Measurements from ENCODE around the gene TCAIM. TPM values are rescaled to one million over a fixed set of nuclear protein-coding genes. Genes with fewer than 3 reads are reported as not detected.
A peak's percentile ranks its signal among the peaks of the same experiment; 100 is the strongest.

Gene TCAIM
- total and polyA plus RNA-seq, 4 donors, result 29.9 to 61.0 (median 37.5) TPM

DNA sequence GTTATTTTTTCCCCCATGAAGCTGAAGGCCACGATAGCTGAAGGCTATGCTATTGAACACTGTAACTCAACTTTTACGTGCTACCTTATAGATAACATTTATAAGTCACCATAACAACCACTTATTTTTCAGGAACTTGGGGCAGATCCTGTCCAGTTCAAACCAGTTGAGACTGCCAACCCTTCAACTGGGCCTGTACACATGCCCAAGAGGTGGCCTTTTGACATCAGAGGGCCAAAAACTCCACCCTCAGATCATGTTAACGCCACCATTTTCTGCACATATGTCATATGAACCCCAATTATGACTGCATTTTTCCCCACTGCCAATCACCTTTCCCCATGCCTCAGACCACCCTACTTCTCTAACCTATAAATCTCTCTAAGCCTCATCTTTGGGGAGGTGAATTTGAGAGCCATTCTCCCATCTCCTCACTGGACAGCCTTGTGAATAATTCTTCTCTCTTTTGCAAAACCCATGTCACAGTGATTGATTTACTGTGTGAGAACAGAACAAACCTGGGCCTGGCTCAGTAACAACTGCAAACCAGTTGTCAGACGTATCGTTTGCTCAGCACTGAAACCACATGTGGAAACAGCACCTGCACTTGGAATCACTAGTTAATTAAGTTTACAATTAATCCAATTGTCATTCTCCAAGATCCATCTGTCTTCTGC, 96.4 kb downstream of the TCAIM start:
- Histone ChIP-seq H3K4me1 (ENCODE audit: control insufficient read depth, insufficient read depth, low read length) (no peaks in the 10 kb centered on the region), H3K36me3 (ENCODE audit: control insufficient read depth, insufficient read depth, low read length) (peaks cover 9% of the 10 kb centered on the region), H3K27me3 (ENCODE audit: control insufficient read depth, insufficient read depth, low read length) (no peaks in the 10 kb centered on the region), H3K27ac (ENCODE audit: low read depth, low read length) (no peak overlapping the region), H3K4me3 (ENCODE audit: low read depth, low read length) (no peak overlapping the region), H3K9me3 (ENCODE audit: control insufficient read depth, insufficient read depth, low read length) (no peaks in the 10 kb centered on the region)
- no peak for DNase-seq (ENCODE audit: low read depth in 4 of 6, low spot score in 6 of 6)
- 89% methylated on average over 3 of the region's 5 CpGs for WGBS (ENCODE audit: insufficient coverage)

- 100% methylated on average over 1 of the region's 1 CpG for WGBS (ENCODE audit: insufficient coverage)
These were observed 97.6 kb downstream of the TCAIM start for GRCh38 chr3:44436181-44436580.

GRCh38 chr3:44437800-44438199, 99.2 kb downstream of the TCAIM start:
- H3K27ac ChIP-seq (ENCODE audit: low read depth, low read length), result no peak overlapping the region
- no peak overlapping the region for H3K4me3 ChIP-seq (ENCODE audit: low read depth, low read length)
- no peaks in the 10 kb centered on the region for H3K9me3 ChIP-seq (ENCODE audit: control insufficient read depth, insufficient read depth, low read length)
- no peak for DNase-seq (ENCODE audit: low read depth in 4 of 6, low spot score in 6 of 6)
- H3K27me3 ChIP-seq (ENCODE audit: control insufficient read depth, insufficient read depth, low read length), result no peaks in the 10 kb centered on the region
- peaks cover 14% of the 10 kb centered on the region for H3K36me3 ChIP-seq (ENCODE audit: control insufficient read depth, insufficient read depth, low read length)
- H3K4me1 ChIP-seq (ENCODE audit: control insufficient read depth, insufficient read depth, low read length), result no peaks in the 10 kb centered on the region
- 89% methylated on average over 3 of the region's 7 CpGs for WGBS (ENCODE audit: insufficient coverage)

More at GRCh38 chr3:44436181-44436580, 97.6 kb downstream of the TCAIM start:
- Histone ChIP-seq H3K4me1 (ENCODE audit: control insufficient read depth, insufficient read depth, low read length) (no peaks in the 10 kb centered on the region), H3K9me3 (ENCODE audit: control insufficient read depth, insufficient read depth, low read length) (no peaks in the 10 kb centered on the region), H3K36me3 (ENCODE audit: control insufficient read depth, insufficient read depth, low read length) (peaks cover 9% of the 10 kb centered on the region), H3K4me3 (ENCODE audit: low read depth, low read length) (no peak overlapping the region), H3K27me3 (ENCODE audit: control insufficient read depth, insufficient read depth, low read length) (no peaks in the 10 kb centered on the region), H3K27ac (ENCODE audit: low read depth, low read length) (no peak overlapping the region)
- no peak for DNase-seq (ENCODE audit: low read depth in 4 of 6, low spot score in 6 of 6)

DNA sequence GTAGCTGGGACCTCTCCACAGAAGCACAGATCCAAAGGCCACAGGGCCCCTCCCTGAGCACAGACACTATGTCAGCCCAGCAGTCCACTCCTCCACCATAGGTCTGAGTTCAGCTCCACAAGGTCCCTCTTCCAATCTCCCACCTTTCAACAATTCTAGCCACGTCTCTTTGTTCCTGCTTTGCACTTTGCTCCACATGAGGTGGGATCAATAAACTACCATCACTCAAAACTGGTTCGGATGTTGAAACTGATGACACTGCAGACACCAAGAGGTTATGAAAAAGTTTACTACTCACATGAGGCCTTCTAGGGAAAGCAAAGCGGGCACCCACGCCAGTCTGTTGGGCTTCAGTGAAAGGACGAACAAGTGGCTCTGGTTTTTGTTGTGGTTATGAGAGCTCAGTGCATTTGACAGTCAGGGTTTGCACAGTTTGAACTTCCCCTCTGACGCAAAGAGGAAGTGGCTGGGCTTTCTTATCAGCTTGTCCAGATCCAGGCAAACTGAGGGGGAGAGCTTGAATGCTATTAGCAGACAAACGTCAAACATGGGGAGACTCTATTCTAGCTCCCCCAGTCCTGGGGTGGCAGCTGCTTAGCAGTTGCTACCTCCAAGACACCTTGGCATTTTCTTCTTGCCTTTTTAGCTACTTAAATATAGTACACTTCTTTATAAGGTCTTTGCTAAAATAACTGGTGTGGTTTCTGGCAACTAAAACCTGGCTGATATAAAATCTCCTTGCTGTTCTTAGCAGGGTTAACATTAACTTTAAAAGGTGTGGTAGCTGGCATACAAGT, 101.1 kb downstream of the TCAIM start:
- peak in 1 of 6 donors; percentile 44 for DNase-seq (ENCODE audit: low read depth in 4 of 6, low spot score in 6 of 6)
- Histone ChIP-seq H3K9me3 (ENCODE audit: control insufficient read depth, insufficient read depth, low read length) (no peaks in the 10 kb centered on the region), H3K4me1 (ENCODE audit: control insufficient read depth, insufficient read depth, low read length) (no peaks in the 10 kb centered on the region), H3K36me3 (ENCODE audit: control insufficient read depth, insufficient read depth, low read length) (peaks cover 23% of the 10 kb centered on the region), H3K27ac (ENCODE audit: low read depth, low read length) (peak overlapping the region; percentile 71), H3K27me3 (ENCODE audit: control insufficient read depth, insufficient read depth, low read length) (no peaks in the 10 kb centered on the region), H3K4me3 (ENCODE audit: low read depth, low read length) (no peak overlapping the region)
- WGBS (ENCODE audit: insufficient coverage), result 79% methylated on average over 5 of the region's 7 CpGs

GRCh38 chr3:44442596-44443309, 104.2 kb downstream of the TCAIM start:
- Histone ChIP-seq H3K9me3 (ENCODE audit: control insufficient read depth, insufficient read depth, low read length) (no peaks in the 10 kb centered on the region), H3K27me3 (ENCODE audit: control insufficient read depth, insufficient read depth, low read length) (no peaks in the 10 kb centered on the region), H3K36me3 (ENCODE audit: control insufficient read depth, insufficient read depth, low read length) (peaks cover 48% of the 10 kb centered on the region), H3K27ac (ENCODE audit: low read depth, low read length) (no peak overlapping the region), H3K4me1 (ENCODE audit: control insufficient read depth, insufficient read depth, low read length) (no peaks in the 10 kb centered on the region), H3K4me3 (ENCODE audit: low read depth, low read length) (no peak overlapping the region)
- WGBS (ENCODE audit: insufficient coverage), result no CpG with 5 or more reads among the region's 2 CpGs
- DNase-seq (ENCODE audit: low read depth in 4 of 6, low spot score in 6 of 6), result no peak

GRCh38 chr3:44444437-44444836, 105.9 kb downstream of the TCAIM start:
- Histone ChIP-seq H3K4me3 (ENCODE audit: low read depth, low read length) (no peak overlapping the region), H3K4me1 (ENCODE audit: control insufficient read depth, insufficient read depth, low read length) (no peaks in the 10 kb centered on the region), H3K9me3 (ENCODE audit: control insufficient read depth, insufficient read depth, low read length) (no peaks in the 10 kb centered on the region), H3K27ac (ENCODE audit: low read depth, low read length) (no peak overlapping the region), H3K27me3 (ENCODE audit: control insufficient read depth, insufficient read depth, low read length) (no peaks in the 10 kb centered on the region), H3K36me3 (ENCODE audit: control insufficient read depth, insufficient read depth, low read length) (peaks cover 53% of the 10 kb centered on the region)
- WGBS (ENCODE audit: insufficient coverage), result 85% methylated on average over 2 of the region's 2 CpGs
- no peak for DNase-seq (ENCODE audit: low read depth in 4 of 6, low spot score in 6 of 6)

DNA sequence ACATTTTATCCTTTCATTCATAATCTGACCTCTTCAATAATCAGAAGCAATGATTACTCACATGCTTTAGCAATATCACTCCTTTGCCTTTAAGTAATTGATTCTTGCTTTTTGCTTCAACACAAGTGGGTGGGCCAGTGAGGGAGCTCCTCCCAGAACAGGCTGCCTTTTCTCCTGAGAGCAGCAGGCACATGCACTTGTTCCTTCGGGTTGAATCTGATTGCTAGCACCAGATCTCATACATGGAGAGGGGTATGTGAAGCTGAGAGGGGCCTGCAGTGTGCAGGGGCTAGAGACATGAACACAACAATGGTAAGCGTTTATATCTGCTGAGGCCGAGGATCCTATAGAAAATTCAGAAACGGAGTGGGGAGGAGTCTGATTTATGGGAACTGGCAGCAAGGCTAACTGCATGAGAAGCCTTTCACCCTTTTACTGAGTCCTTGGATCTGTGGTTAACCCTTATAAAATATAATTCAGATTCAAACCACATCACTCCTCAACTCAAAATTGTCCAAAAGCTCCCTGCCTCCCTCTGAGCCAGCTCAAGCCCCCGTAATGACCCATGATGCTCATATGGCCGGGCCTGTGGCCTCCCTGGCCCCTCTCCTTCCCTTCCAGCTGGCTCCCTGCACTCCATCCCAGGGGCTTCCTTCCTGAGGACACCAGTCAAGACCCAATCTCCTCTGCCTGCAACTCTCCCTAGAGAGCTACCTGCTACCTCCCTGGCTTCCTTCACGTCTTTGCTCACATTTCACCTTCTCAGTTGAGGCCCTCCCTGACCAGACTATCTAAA, 106.5 kb downstream of the TCAIM start:
- no peaks in the 10 kb centered on the region for H3K4me1 ChIP-seq (ENCODE audit: control insufficient read depth, insufficient read depth, low read length)
- H3K4me3 ChIP-seq (ENCODE audit: low read depth, low read length), result no peak overlapping the region
- H3K27ac ChIP-seq (ENCODE audit: low read depth, low read length), result no peak overlapping the region
- no peak for DNase-seq (ENCODE audit: low read depth in 4 of 6, low spot score in 6 of 6)
- H3K9me3 ChIP-seq (ENCODE audit: control insufficient read depth, insufficient read depth, low read length), result no peaks in the 10 kb centered on the region
- WGBS (ENCODE audit: insufficient coverage), result 96% methylated on average over 4 of the region's 7 CpGs
- H3K27me3 ChIP-seq (ENCODE audit: control insufficient read depth, insufficient read depth, low read length), result no peaks in the 10 kb centered on the region
- H3K36me3 ChIP-seq (ENCODE audit: control insufficient read depth, insufficient read depth, low read length), result peaks cover 58% of the 10 kb centered on the region

DNA sequence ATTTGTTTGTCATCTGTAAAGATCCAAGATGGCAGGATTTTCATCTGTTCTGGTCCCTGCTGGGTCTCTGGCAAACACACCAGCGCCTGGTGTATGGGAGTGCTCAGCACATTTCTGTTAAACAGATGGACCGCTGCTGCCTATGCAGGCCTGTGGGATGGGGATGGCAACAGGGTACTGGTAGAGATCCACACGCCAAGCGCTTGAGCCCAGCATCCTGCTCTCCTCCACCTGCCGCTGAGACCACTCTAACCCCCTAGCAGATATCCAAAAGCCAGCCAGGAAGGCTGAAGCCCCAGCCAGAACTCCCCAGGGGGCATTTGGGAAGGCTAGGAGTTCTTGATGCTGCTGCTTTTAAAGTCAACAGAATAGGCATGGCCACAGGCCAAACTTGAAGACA, 107.2 kb downstream of the TCAIM start:
- 100% methylated on average over 1 of the region's 5 CpGs for WGBS (ENCODE audit: insufficient coverage)
- Histone ChIP-seq H3K27me3 (ENCODE audit: control insufficient read depth, insufficient read depth, low read length) (no peaks in the 10 kb centered on the region), H3K27ac (ENCODE audit: low read depth, low read length) (no peak overlapping the region), H3K9me3 (ENCODE audit: control insufficient read depth, insufficient read depth, low read length) (no peaks in the 10 kb centered on the region), H3K4me3 (ENCODE audit: low read depth, low read length) (no peak overlapping the region), H3K36me3 (ENCODE audit: control insufficient read depth, insufficient read depth, low read length) (peaks cover 65% of the 10 kb centered on the region), H3K4me1 (ENCODE audit: control insufficient read depth, insufficient read depth, low read length) (no peaks in the 10 kb centered on the region)
- no peak for DNase-seq (ENCODE audit: low read depth in 4 of 6, low spot score in 6 of 6)

DNA sequence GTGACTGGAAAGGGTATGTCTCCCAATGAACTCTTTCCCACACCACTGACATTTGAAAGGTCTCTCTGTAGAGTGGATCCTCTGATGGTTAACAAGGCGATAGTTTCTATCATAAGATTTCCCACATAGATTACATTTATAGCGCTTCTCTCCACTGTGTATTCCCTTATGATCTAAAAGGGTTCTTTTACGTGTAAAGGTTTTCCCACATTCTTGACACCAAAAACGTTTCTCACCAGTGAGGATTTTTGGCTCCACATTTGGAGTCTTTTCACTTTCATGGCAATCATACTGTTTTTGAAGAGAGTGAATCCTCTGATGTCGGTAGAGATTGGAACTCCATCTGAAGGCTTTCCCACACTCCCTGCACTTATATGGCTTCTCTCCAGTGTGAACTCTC, 108.4 kb downstream of the TCAIM start:
- Histone ChIP-seq H3K4me3 (ENCODE audit: low read depth, low read length) (no peak overlapping the region), H3K27ac (ENCODE audit: low read depth, low read length) (no peak overlapping the region), H3K27me3 (ENCODE audit: control insufficient read depth, insufficient read depth, low read length) (no peaks in the 10 kb centered on the region), H3K9me3 (ENCODE audit: control insufficient read depth, insufficient read depth, low read length) (no peaks in the 10 kb centered on the region), H3K4me1 (ENCODE audit: control insufficient read depth, insufficient read depth, low read length) (no peaks in the 10 kb centered on the region), H3K36me3 (ENCODE audit: control insufficient read depth, insufficient read depth, low read length) (peaks cover 73% of the 10 kb centered on the region)
- DNase-seq (ENCODE audit: low read depth in 4 of 6, low spot score in 6 of 6), result no peak
- WGBS (ENCODE audit: insufficient coverage), result no CpG with 5 or more reads among the region's 5 CpGs
